Activated naive CD4-positive, alpha-beta T cell treated with anti-CD3 and anti-CD28 coated beads, Interleukin-2, amount 50 U/mL, for 24 hours (primary cell): ENCODE results near the gene SRA1.

Experiments used
- H3K27ac Mint-ChIP-seq: one replicate; pipeline ENCODE4 v1.8.0; 2021; ENCODE audit warnings: mild to moderate bottlenecking, mixed read lengths
- H3K27me3 Mint-ChIP-seq: one replicate; pipeline ENCODE4 v1.8.0; 2021; ENCODE audit warnings: mixed read lengths
- H3K36me3 Mint-ChIP-seq: one replicate; pipeline ENCODE4 v1.8.0; 2021; ENCODE audit warnings: mixed read lengths
- H3K4me1 Mint-ChIP-seq: one replicate; pipeline ENCODE4 v1.8.0; 2021; ENCODE audit warnings: mixed read lengths
- H3K4me3 Mint-ChIP-seq: one replicate; pipeline ENCODE4 v1.8.0; 2021; ENCODE audit warnings: mild to moderate bottlenecking, mixed read lengths
- H3K9me3 Mint-ChIP-seq: one replicate; pipeline ENCODE4 v1.8.0; 2021; ENCODE audit warnings: mixed read lengths

Gene SRA1

DNA sequence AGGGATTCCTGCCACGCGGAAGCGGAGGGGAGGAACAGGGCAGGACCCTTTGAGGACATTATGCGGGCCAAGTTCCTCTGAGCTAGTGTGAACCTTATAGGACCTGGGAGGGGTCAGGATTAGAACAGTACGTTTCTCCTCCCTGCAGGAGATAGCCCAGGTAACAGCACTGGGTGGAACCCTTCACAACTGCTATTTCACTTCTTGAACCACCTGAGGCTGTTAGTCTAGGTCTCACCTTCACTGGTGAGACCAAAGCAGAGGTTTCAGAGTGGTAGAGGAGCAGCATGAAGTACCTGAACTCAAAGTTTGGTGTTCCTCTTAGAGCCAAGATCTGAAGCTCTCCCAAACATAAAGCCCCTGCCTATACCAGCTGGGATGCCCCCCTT, 9.0 kb downstream of the SRA1 start:
- H3K27me3 Mint-ChIP-seq: no peaks in the 10 kb centered on the region
- H3K4me1 Mint-ChIP-seq: peaks cover 45% of the 10 kb centered on the region
- no peaks in the 10 kb centered on the region for H3K9me3 Mint-ChIP-seq
- peak overlapping the region; percentile 90 for H3K4me3 Mint-ChIP-seq
- H3K27ac Mint-ChIP-seq: peak overlapping the region; percentile 91
- H3K36me3 Mint-ChIP-seq: peaks cover 17% of the 10 kb centered on the region

DNA sequence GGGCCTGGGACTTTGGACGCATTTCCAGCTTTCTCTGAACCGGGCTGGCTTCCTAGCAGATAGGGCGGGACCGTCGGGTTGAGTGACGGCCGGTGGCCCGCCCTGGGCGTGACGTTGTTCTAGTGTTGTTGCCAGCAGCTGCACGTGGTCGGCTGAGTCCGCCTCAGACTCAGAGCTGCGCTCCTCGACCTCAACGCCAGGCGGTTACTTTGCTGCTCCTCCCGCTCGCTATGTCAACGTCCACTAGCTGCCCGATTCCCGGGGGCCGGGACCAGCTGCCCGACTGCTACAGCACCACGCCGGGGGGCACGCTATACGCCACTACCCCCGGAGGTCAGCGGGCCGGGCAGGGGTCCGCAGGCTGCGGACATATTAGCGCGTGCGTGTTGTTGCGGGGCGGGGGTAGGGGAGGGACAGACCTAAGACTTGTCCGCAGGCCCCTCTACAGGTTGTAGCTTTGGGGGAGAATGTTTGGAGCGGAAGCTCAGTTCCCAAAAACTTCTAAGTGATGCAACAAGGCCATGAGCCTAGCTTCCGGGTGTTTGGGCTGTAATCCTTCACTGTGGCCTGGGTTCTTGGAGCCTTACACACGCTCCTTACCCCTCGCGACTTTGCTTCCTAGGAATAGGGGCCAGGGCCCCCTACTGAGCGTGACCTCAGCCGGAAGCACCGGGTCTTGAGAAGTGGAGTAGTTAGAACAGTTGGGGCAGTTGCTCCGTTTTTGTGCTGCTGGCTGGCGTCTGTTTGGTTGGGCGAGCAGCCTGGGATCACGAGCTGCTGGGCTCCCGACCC, 9.6 kb downstream of the SRA1 start, which contains the start of gene EIF4EBP3:
EIF4EBP3 (plus strand) TSS at position 155 of the 792 bp plus-strand sequence; CDS start at position 231, 76 bp downstream.
- Mint-ChIP-seq H3K9me3 (no peaks in the 10 kb centered on the region), H3K27me3 (no peaks in the 10 kb centered on the region), H3K4me1 (peaks cover 39% of the 10 kb centered on the region)

DNA sequence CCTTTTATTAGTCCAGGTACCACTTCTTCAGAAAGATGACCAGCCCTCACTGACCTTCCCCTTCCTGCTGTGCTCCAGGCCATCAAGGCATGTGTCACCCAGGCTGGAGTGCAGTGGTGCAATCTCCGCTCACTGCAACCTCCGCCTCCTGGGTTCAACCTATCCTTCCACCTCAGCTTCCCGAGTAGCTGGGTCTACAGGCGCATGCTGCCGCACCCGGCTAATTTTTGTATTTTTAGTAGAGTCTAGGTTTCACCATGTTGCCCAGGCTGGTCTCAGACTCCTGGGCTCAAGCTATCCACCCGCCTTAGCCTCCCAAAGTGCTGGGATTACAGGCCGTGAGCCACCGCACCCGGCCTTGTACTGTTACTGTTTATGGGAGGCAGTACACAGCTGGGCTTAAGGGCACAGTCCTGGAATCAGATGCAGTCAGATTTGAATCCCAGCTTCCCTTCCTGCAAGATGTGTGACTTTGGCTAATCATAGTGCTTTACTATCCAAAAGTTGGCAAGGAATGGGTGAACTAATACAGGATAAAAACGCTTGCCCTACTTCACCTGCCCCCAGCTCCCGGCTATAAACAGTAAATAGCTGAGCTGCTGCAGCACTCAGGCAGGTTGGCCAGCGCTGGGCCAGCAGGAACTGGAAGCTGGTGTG, 10.3 kb downstream of the SRA1 start:
- Mint-ChIP-seq H3K27me3 (no peaks in the 10 kb centered on the region), H3K36me3 (peaks cover 16% of the 10 kb centered on the region), H3K4me1 (peaks cover 37% of the 10 kb centered on the region), H3K9me3 (no peaks in the 10 kb centered on the region), H3K27ac (peak overlapping the region; percentile 59), H3K4me3 (peak overlapping the region; percentile 90)

More for the DNA sequence above, 9.6 kb downstream of the SRA1 start, which contains the start of gene EIF4EBP3:
- peaks cover 13% of the 10 kb centered on the region for H3K36me3 Mint-ChIP-seq
- H3K4me3 Mint-ChIP-seq: peak within 1 kb of the TSS; percentile 90
- peak within 1 kb of the TSS; percentile 91 for H3K27ac Mint-ChIP-seq

DNA sequence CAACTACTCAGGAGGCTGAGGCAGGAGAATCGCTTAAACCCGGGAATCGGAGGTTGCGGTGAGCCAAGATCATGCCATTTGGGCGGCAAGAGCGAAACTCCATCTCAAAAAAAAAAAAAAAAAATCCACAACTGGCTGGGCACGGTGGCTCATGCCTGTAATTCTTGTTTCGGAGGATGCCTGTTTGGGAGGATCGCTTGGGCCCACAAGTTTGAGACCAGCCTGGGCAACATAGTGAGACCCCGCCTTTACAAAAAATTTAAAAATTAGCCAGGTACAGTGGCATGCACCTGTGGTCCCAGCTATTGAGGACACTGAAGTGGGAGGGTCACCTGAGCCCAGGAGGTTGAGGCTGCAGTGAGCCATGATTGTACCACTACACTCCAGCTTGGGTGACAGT, 11.7 kb downstream of the SRA1 start:
- no peak overlapping the region for H3K27ac Mint-ChIP-seq
- H3K27me3 Mint-ChIP-seq: no peaks in the 10 kb centered on the region
- H3K4me3 Mint-ChIP-seq: no peak overlapping the region
- peaks cover 18% of the 10 kb centered on the region for H3K36me3 Mint-ChIP-seq
- peaks cover 31% of the 10 kb centered on the region for H3K4me1 Mint-ChIP-seq
- H3K9me3 Mint-ChIP-seq: no peaks in the 10 kb centered on the region

DNA sequence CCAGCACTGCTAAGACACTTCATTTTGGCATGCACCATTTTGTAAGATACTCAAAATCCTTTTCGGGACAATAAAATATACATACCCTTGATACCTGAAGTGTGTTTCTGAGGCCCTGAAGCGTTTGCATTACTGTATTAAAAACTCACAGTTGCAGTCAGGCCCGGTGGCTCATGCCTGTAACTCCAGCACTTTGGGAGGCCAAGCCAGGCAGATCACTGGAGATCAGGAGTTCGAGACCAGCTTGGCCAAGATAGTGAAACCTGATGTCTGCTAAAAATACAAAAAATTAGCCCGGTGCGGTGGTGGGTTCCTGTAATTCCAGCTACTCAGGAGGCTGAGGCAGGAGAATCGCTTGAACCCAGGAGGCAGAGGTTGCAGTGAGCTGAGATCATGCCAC, 12.3 kb downstream of the SRA1 start:
- H3K27ac Mint-ChIP-seq: no peak overlapping the region
- H3K36me3 Mint-ChIP-seq: peaks cover 18% of the 10 kb centered on the region
- H3K4me1 Mint-ChIP-seq: peaks cover 28% of the 10 kb centered on the region

DNA sequence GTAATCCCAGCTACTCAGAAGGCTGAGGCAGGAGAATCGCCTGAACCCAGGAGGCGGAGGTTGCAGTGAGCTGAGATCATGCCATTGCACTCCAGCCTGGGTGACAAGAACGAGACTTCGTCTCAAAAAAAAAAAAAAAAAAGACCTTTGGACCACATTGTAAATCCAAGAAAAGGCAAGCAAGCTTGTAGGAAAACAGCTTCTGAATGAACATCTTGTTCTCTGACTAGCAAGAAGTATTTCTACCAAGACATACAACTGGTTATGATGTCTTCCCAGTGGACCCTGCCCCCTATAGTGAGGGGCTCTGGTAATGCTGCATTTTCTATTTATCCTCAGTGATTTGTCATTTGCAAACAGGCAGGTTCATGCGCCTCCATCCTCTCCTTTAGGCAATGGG, 14.3 kb downstream of the SRA1 start:
- peaks cover 20% of the 10 kb centered on the region for H3K36me3 Mint-ChIP-seq
- H3K27ac Mint-ChIP-seq: no peak overlapping the region
- H3K9me3 Mint-ChIP-seq: no peaks in the 10 kb centered on the region

More for the DNA sequence above, 12.3 kb downstream of the SRA1 start:
- Mint-ChIP-seq H3K4me3 (no peak overlapping the region), H3K27me3 (no peaks in the 10 kb centered on the region), H3K9me3 (no peaks in the 10 kb centered on the region)

DNA sequence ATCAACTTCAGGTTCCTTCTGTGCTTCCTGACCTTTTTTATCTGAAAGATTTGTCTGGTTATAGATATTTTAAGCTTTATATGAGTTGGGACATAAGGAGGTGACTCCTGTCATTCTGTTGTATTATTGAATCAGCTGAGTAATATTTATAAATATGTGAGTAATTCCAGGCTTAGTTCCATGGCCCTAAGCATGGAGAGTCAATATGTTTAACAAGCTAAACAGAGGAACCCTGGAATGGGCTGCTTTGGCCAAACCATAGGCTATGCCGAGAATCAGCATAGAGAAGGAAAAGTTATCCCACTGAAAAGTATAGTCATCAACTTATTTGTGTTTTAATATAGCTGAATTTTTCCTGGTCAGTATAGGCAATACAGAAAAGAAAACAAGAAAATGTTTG, 17.0 kb downstream of the SRA1 start:
- Mint-ChIP-seq H3K36me3 (peaks cover 22% of the 10 kb centered on the region), H3K27me3 (no peaks in the 10 kb centered on the region), H3K4me1 (no peaks in the 10 kb centered on the region), H3K4me3 (no peak overlapping the region), H3K9me3 (no peaks in the 10 kb centered on the region), H3K27ac (no peak overlapping the region)

More for the DNA sequence above, 14.3 kb downstream of the SRA1 start:
- Mint-ChIP-seq H3K4me3 (no peak overlapping the region), H3K4me1 (peaks cover 8% of the 10 kb centered on the region), H3K27me3 (no peaks in the 10 kb centered on the region)

DNA sequence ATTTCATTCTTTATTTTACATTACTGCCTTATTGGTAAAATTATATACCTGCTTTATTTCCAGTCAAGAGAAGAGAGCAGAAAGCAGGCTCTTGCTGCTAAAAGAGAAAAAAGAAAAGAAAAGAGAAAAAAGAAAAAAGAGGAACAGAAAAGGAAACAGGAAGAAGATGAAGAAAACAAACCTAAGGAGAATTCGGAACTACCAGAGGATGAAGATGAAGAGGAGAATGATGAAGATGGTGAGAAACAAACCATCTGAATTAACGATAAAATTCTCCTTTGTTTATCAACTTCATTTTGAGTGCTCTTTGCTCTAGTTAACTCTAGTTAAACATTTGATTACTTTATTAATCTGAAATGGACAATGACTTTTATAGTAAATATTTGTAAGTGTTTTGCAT, 33.3 kb downstream of the SRA1 start:
- no peak overlapping the region for H3K27ac Mint-ChIP-seq
- no peaks in the 10 kb centered on the region for H3K4me1 Mint-ChIP-seq
- H3K36me3 Mint-ChIP-seq: peaks cover 14% of the 10 kb centered on the region
- H3K4me3 Mint-ChIP-seq: no peak overlapping the region
- H3K27me3 Mint-ChIP-seq: no peaks in the 10 kb centered on the region
- H3K9me3 Mint-ChIP-seq: no peaks in the 10 kb centered on the region

DNA sequence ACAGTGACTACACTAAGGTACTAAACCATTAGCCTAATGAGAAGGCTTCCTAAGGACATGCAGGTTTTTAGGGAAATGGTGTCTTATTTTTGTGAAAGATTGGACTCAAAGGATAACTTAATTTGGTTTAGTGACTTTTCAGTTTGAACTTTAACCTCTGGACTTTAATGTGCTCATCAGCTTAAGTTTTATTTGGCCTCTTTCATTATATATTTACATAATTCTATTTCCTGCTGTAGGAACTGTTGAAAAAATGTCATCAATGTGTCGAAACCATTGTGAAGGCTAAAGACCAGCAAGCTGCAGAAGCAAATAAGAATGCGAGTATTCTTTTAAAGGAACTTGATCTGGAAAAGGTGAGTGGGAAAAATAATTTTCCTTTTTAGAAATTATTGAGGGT, 44.1 kb downstream of the SRA1 start:
- Mint-ChIP-seq H3K4me3 (no peak overlapping the region), H3K9me3 (no peaks in the 10 kb centered on the region), H3K27me3 (no peaks in the 10 kb centered on the region), H3K27ac (no peak overlapping the region), H3K36me3 (peaks cover 16% of the 10 kb centered on the region), H3K4me1 (no peaks in the 10 kb centered on the region)

DNA sequence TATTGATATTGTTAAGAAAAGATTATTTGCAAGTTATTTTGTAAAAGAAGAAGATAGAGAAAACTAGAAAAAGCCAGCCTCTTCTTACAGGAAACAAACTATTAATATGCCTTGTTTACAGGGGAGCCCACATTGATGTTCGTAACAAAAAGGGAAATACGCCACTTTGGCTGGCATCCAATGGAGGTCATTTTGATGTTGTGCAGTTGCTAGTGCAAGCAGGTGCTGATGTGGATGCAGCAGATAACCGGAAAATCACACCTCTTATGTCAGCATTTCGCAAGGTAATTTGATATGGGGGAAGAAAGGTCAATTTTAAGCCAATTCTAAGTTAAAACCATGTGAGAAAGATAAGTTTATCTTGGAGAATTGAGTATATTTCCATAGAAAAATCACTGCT, 47.4 kb downstream of the SRA1 start:
- Mint-ChIP-seq H3K36me3 (peaks cover 17% of the 10 kb centered on the region), H3K9me3 (no peaks in the 10 kb centered on the region)

DNA sequence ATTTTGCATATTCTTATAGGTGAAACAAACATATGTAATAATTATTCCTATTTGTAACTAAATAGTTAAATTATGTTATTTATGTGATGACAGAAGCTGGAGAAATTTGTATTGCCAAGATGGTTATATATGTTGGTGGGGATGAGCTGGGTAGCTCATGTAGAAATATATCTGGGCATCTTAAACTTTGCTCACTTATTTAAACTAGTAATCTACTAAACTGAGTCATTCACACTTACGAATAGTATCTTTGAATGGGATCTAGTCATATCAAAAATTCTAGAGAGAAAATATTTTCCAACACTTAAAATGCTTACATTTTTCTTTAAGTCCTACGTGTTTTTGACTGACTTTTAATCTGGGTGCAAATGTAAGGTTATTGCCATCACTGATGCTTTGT, 54.4 kb downstream of the SRA1 start:
- no peak overlapping the region for H3K27ac Mint-ChIP-seq
- peaks cover 5% of the 10 kb centered on the region for H3K4me1 Mint-ChIP-seq
- no peak overlapping the region for H3K4me3 Mint-ChIP-seq
- peaks cover 11% of the 10 kb centered on the region for H3K36me3 Mint-ChIP-seq
- no peaks in the 10 kb centered on the region for H3K9me3 Mint-ChIP-seq
- H3K27me3 Mint-ChIP-seq: no peaks in the 10 kb centered on the region

More for the DNA sequence above, 47.4 kb downstream of the SRA1 start:
- Mint-ChIP-seq H3K4me3 (no peak overlapping the region), H3K27me3 (no peaks in the 10 kb centered on the region), H3K27ac (no peak overlapping the region), H3K4me1 (no peaks in the 10 kb centered on the region)
